Bronchial epithelial cell (primary cell): ENCODE results near the gene NDEL1. TPM values are rescaled to one million over a fixed set of nuclear protein-coding genes. Genes with fewer than 3 reads are reported as not detected.

Source experiments
- DNase-seq: peaks from one replicate; pipeline ENCODE4 v3.0.0-alpha.2; 2010; ENCODE audit warnings: low read depth
- FAIRE-seq: peaks from 2 replicates; lab custom pipeline; 2011; peaks lifted over from hg19 to GRCh38; lab: Jason Lieb, UNC
- H3K27me3 ChIP-seq: 2 replicates; pipeline ENCODE4 v1.5.1; 2011; ENCODE audit warnings: low read length; ENCODE audit not compliant: control insufficient read depth, insufficient read depth
- H3K36me3 ChIP-seq: 2 replicates; pipeline ENCODE4 v1.5.1; 2011; ENCODE audit warnings: low read length; ENCODE audit not compliant: control insufficient read depth, insufficient read depth
- H3K4me3 ChIP-seq: 2 replicates; pipeline ENCODE4 v1.5.1; 2011; ENCODE audit warnings: mild to moderate bottlenecking, low read depth, low read length, control low read depth
- total RNA-seq: library from RNA; depleted of rRNA; stranded (reverse); fragments of >200 nt; gene quantifications from 2 replicates; pipeline ENCODE4 v1.2.1, GENCODE V29; 2014
- TF ChIP-seq, protein P1 (sequence below): IDR thresholded peaks from 2 replicates; pipeline ENCODE4 v1.5.1; 2011; ENCODE audit warnings: mild to moderate bottlenecking, moderate library complexity, low read length, control low read depth, inconsistent platforms; ENCODE audit not compliant: insufficient read depth, severe bottlenecking

NDEL1 gene
- total RNA-seq, 1 donor from 2014 or later: 47.1 TPM

DNA sequence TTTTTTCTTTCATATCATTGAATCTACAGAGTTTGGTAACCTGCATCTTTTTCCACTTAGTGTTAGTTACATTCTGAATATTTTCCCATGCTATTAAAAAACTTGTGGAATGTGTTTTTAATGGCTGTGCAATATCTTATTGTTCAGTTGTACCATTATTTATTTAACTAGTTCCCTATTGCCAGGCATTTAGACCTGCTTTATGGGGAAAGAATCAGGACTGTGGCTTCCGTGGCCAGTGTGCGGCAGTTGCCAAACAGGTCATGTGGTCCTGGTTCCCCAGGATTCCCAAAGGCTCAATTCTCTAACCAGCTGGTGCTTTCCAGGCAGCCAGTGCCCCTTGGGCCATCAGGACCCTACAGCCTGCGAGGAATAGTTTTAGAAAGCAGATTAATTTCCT, 30.8 kb downstream of the NDEL1 start:
- TF ChIP-seq, protein P1, sequence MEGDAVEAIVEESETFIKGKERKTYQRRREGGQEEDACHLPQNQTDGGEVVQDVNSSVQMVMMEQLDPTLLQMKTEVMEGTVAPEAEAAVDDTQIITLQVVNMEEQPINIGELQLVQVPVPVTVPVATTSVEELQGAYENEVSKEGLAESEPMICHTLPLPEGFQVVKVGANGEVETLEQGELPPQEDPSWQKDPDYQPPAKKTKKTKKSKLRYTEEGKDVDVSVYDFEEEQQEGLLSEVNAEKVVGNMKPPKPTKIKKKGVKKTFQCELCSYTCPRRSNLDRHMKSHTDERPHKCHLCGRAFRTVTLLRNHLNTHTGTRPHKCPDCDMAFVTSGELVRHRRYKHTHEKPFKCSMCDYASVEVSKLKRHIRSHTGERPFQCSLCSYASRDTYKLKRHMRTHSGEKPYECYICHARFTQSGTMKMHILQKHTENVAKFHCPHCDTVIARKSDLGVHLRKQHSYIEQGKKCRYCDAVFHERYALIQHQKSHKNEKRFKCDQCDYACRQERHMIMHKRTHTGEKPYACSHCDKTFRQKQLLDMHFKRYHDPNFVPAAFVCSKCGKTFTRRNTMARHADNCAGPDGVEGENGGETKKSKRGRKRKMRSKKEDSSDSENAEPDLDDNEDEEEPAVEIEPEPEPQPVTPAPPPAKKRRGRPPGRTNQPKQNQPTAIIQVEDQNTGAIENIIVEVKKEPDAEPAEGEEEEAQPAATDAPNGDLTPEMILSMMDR: no peak
- peaks cover 24% of the 10 kb centered on the region for H3K36me3 ChIP-seq
- H3K27me3 ChIP-seq: no peaks in the 10 kb centered on the region
- DNase-seq: no peak
- H3K4me3 ChIP-seq: no peak overlapping the region
- FAIRE-seq: no peak

DNA sequence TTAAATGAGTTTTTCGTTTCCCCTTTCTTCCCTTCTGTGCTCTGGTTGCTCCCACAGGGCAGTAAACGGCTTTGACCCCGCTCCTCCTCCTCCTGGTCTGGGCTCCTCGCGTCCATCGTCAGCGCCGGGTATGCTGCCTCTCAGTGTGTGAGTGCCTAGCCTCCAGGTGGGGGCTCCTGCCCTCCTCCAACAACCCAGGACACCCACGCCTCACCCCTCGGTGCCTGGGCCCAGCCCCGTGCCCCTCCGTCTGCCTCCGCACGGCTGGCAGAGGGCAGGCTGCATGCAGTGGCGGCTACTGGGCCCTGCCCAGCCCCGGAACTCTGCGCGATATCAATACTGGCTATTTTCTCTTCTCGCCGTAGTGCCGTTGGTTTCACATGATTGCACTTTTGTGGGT, 31.2 kb downstream of the NDEL1 start:
- TF ChIP-seq, protein P1: no peak
- no peak for FAIRE-seq
- DNase-seq: no peak
- Histone ChIP-seq H3K36me3 (peaks cover 25% of the 10 kb centered on the region), H3K27me3 (no peaks in the 10 kb centered on the region), H3K4me3 (no peak overlapping the region)

DNA sequence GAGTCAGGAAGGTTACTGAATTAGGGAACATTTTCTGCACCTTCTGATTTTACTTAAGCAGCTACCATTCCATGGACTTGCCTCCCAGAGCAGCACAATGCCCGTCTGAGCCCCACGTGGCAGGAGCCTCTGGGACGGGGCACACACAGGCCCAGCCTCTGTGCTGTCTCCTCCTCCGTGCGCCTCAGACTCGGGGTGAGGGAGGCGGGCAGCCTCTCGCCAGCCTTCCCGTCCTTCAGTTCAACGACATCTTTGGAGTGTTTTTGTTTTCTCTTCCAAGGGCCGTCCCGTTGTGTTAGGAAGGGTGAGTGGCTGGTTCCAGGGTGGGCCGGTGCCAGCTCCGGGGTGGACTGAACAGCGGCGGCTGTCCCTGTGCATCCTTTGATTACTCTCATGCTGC, 31.8 kb downstream of the NDEL1 start:
- TF ChIP-seq, protein P1: no peak
- Histone ChIP-seq H3K27me3 (no peaks in the 10 kb centered on the region), H3K36me3 (peaks cover 26% of the 10 kb centered on the region), H3K4me3 (no peak overlapping the region)
- DNase-seq (no peak), FAIRE-seq (no peak)

DNA sequence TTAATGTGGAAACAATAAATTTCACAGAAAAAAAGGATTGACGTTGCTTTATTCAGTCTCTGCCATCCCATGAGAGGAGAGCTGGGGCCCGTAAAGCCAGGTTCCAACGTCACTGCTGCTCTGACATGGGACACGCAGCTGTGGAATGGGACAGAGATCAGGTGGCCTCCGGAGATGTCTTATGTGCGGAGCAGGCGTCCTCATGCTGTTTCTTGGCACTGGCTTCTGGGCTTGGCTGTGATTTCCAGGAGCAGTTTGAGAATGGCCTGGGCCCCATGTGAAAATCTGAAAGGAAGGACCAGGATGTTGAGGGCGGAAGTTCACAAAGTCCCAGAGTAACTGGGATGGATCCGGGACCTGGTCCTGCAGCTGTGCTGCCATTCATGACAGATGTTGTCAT, 32.4 kb downstream of the NDEL1 start:
- H3K4me3 ChIP-seq: no peak overlapping the region
- no peak for FAIRE-seq
- TF ChIP-seq, protein P1: no peak
- DNase-seq: no peak
- H3K36me3 ChIP-seq: peaks cover 26% of the 10 kb centered on the region
- no peaks in the 10 kb centered on the region for H3K27me3 ChIP-seq

DNA sequence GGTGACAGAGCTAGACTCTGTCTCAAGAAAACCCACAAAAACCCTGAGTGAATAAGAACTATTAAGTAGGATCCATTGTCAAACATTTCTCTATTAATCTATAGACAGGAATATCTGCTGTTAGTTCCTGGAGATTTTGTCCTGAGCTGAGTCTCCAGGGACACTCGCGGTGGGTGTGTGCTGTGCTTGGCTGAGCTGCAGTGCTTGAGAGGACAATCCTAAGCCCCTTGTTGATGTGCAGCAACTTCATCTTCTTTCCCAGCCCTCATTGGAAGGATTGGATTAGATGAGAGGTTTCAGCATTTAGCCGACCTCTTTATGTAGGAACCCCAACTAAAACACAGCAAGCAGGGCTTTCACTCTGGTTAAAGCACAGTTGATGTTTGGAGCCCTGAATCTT, 33.3 kb downstream of the NDEL1 start:
- H3K4me3 ChIP-seq: no peak overlapping the region
- H3K27me3 ChIP-seq: no peaks in the 10 kb centered on the region
- FAIRE-seq (no peak), DNase-seq (no peak)
- TF ChIP-seq, protein P1: no peak
- peaks cover 26% of the 10 kb centered on the region for H3K36me3 ChIP-seq

DNA sequence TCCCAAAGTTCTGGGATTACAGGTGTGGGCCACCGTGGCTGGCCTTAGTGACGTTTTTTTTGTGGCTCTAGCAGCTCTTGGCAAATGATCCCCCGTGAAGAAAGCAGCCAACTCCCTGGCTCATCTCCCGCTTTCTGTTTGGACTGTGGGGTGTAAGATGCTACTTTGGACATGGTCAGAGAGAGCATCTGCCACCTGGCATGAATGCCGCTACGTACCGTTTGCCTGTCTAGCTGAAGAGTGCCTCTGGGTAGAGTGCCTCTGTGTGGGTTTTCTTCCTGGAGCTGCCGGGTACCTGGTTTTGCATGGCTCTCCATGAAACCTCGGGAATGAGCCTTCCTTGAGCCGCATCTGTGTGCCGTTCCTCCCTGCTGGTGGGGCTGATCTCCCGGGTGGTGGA, 34.3 kb downstream of the NDEL1 start:
- no peak for DNase-seq
- peaks cover 25% of the 10 kb centered on the region for H3K36me3 ChIP-seq
- FAIRE-seq: no peak
- no peak overlapping the region for H3K4me3 ChIP-seq
- TF ChIP-seq, protein P1: no peak
- no peaks in the 10 kb centered on the region for H3K27me3 ChIP-seq
